Measurements from ENCODE around the gene RNF34.
"Not testable (repeated sequence)": the region's sequence is repeated elsewhere in the genome, so short reads cannot be mapped to it uniquely, and the experiment has no call there.

RNF34 gene, protein sequence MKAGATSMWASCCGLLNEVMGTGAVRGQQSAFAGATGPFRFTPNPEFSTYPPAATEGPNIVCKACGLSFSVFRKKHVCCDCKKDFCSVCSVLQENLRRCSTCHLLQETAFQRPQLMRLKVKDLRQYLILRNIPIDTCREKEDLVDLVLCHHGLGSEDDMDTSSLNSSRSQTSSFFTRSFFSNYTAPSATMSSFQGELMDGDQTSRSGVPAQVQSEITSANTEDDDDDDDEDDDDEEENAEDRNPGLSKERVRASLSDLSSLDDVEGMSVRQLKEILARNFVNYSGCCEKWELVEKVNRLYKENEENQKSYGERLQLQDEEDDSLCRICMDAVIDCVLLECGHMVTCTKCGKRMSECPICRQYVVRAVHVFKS

DNA sequence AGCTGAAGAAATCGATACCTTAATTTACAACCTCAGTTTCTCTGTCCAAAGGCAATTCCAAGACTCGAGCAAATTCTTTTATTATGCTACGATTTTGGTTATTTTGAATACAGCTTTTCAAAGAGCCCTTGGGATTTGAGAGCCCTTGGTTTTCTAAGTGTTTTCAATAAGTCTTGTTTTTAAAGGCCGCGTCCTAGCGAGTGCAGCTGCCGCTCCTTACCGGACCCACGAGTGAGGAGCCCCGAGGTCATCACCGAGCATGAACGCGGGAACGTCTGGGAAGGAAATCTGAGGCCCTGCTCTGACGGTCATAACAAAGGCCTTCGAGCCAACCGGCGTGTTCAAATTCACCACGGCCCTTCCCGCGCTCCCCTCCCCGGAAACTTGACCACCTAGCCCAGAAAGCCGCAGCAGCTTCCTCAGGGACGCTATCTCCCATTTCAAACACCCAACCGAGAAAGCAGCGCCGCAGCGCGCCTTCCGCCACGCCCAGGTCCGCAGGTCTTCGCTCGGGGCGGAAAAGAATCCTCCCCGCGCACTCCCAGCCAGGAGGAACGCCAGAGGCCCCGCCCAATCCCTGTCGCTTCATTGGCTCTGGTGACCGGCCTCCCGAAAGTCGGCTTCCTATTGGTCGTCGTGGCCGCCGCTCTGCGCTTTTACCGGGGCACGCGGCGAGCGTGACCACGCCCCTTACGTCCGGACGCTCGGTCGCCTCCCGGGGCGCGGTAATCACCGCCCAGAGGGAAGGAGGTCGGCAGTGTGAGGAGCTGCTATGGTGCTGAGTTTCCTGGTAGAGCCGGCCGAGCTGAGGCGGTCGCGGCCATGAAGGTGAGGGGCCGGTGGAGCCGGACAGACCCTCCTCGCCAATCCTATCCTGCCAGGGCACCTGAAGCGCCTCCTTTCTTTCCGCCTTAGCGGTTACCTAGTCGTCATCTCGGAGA is at the start of gene RNF34:
Gene RNF34, plus strand, starts transcription at position 728 of the 941 bp plus-strand sequence. Its CDS starts 95 bp downstream, at position 823.
- peak; percentile 98 for DNase-seq (ENCODE audit: low spot score)

DNA sequence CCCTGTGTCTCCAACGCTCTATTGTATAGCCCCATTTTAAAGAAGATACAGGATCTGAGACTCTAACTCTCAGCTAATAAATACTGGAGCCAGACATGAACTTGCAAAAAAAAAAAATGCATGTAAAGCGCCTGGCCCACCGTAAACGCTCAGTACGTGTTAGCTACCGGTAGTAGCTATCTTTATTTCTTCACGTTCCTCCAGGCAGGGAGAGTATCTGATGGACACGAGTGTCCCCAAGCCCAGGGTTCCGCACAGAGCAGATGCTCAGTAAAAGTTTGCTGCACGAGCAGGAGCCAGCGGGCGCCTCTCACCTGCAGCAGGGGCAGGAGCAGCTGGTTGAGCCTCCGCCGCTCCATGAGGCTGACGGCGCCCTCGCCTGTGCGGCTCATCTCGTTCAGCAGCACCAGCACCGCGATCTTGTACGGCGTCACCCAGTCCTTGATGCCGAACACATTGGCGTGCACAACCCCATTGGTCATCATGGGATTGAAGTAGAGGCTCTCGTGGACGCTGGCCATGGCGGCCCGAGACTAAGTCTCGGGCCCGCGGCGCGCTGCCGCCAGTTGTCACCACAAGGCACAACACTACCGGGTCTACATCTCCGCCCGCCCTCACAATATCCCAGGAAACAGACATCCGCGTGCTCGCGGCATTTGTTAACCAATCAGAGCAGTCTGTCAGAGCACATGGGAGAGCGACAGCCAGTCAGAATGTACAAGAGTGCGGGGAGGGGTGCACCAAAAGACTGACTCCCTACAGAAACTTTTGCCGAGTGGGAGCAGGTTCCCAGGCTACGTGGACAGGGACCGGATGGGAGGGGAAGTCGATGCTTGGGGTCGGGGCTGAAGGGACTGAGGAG is 47.9 kb upstream of the RNF34 start, which contains the start of gene ANAPC5:
Gene ANAPC5, minus strand, starts transcription at position 592 of the 862 bp plus-strand sequence. Its CDS starts 71 bp downstream, at position 521.
- peak; percentile 95 for DNase-seq (ENCODE audit: low spot score)

DNA sequence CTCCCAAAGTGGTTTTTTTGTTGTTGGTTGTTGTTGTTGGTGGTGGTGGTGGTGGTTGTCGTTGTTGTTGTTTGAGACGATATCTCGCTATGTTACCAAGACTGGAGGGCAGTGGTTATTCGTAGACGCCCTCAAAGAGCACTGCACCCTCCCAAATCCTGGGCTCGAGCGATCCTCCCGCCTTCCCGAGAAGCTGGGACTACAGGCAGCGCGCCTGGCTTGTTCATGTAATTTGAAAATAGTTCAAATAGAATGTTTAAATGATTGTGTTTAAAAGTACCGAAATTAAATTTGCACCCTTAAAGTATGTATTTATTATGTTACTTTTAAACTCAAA is 47.3 kb upstream of the RNF34 start:
- DNase-seq (ENCODE audit: low spot score) = no peak

DNA sequence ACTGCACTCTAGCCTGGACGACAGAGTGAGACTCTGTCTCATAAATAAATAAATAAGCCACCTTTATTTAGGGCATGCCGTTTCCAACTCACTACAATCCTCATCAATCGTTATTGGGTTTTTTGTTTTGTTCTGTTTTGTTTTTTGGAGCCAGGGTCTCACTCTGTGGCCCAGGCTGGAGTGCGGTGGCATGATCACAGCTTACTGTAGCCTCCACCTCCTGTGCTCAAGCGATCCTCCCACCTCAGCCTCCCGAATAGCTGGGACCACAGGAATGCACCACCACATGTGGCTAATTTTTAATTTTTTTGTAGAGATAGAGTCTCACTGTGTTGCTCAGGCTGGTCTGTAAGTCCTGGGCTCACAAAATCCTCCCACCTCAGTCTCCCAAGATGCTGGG is 44.1 kb upstream of the RNF34 start:
- no peak for DNase-seq (ENCODE audit: low spot score)

DNA sequence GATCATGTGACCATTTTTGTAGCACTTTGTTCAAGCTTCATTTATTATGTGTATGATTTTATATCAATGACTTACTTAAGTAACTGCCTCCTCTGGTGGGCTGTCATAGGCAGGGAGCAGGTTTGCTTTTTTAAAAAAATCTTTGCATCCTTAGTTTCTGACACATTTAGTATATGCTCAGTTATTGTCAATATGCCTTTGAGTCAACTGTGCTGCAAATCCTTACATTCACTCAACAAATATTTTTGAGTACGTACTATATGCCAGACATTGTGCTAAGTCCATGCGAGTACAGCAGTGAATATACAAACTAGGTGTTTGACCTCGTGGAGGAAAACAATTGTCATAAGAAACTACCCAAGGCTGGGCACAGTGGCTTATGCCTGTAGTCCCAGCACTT is 43.3 kb upstream of the RNF34 start:
- DNase-seq (ENCODE audit: low spot score) = no peak

DNA sequence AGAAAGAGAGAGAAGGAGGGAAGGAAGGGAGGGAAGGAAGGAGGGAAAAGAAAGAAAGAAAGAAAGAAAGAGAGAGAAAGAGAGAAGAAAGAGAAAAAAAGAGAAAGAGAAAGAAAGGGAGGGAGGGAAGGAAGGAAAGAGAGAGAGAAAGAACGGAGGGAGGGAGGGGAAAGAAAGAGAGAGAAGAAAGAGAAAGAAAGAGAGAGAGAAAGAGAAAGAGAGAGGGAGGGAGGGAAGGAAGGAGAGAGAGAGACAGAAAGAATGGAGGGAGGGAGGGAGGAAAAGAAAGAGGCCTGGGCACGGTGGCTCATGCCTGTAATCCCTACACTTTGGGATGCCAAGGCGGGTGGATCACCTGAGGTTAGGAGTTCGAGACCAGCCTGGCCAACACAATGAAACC is 42.6 kb upstream of the RNF34 start:
- no peak for DNase-seq (ENCODE audit: low spot score)

DNA sequence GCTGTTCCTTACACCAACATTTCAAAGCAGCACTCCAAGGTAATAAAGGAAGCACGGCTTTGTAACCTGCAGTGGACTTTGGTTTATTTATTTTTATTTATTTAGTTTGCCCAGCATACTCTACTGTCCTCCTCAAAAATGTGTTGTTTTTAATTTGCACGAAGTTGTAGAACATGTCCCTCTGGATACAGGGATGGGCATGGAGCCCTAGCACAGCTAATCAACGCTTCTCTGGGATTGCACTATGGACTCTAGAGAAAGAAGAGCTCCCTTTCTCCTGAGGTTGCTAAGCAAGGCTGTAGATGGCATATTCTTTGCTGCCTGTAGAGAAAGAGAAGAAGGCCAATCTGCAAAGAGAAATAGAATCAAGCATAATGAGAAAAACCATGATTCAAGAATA is 41.8 kb upstream of the RNF34 start:
- DNase-seq (ENCODE audit: low spot score) = no peak

DNA sequence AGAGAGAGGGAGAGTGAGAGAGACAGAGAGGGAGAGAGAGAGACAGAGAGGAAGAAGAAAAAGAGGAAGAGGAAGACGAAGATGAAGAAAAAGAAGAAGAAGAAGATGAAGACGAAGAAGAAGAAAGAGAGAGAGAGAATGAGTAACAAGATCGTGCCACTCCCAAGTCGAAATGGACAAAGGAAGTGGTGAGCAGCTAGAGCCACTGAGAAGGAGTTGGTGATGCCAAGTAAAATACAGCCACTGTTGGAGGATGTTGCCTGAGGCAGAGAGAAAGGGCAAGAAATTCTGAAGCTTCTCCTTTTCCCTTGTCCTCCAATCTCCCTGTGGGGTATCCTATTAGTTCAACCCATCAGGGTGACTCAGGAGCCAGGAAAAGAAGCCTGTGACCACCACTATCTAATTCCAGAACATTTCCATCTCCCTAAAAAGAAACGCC is 35.2 kb upstream of the RNF34 start:
- no peak for DNase-seq (ENCODE audit: low spot score)

DNA sequence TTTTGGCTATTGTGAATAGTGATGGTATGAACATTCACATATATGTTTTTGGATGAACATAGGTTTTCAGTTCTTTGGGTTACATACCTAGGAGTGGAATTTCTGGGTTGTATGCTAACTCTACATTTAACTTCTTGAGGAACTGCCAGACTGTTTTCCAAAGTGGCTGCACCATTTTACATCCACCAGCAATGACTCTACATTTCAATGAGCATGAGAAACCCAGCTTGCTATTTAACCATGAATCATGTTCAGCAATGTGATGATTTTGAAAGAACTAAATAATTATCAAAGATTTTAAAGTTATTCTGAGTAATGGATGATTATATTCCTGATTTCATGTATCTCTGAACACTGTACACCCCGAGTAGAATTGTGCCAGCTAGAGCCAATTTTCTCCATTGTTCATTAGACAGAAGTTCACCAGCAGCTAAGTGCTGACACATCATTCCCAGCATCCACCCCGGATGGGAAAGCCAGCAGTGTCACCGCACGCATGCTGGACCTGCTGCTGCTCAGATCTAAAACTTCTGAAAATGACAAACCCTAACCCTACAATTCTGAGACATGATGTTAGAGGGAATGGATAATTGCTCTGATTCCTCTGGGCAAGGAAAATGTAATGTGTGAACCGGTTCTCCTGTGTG is 34.4 kb upstream of the RNF34 start:
- peak; percentile 19 for DNase-seq (ENCODE audit: low spot score)

DNA sequence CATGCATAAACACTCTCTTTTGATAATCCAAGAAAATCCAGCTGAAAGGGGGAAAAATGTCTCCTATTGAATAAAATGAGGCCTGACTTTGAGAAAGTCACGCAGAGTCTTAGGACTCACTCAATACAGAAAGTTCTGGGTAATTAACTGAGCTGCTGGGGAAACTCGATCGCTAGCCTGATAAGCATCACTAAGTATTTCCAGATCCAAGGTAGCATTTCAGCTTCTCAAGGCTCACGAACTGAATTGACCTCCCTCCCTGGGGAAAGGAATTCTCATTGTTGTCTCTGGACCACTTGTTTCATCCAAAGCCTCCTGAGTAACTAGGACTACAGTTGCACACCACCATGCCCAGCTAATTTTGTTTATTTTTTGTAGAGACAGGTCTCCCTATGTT is 33.9 kb upstream of the RNF34 start:
- DNase-seq (ENCODE audit: low spot score) = no peak

DNA sequence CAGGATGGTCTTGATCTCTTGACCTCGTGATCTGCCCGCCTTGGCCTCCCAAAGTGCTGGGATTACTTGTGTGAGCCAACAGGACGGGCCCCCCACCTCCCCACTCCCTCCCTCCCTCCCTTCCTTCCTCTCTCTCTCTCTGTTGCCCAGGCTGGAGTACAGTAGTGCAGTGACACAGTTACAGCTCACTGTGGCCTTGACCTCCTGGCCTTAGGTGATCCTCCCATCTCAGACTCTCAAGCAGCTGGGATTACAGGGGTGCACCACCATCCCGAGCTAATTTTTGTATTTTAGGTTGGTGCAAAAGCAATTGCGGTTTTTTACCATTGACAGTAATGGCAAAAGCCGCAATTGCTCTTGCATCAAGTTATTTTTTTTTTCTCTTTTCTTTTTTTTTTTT is 28.5 kb upstream of the RNF34 start:
- DNase-seq (ENCODE audit: low spot score) = no peak

DNA sequence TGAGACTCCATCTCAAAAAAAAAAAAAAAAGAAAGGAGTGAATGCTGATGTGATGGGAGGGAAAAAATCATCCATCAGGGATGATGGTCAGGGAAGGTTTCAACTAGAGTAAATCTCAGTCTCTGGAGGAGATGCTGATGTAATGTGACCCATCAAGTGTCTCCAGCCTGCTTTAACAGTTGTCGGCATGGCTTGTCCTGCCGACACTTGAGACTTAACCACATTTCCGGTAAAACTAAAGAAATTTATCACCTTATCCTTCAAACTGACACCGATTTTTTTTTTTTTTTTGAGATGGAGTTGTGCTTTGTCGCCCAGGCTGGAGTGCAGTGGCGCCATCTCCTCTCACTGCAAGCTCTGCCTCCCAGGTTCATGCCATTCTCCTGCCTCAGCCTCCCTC is 26.2 kb upstream of the RNF34 start:
- no peak for DNase-seq (ENCODE audit: low spot score)

DNA sequence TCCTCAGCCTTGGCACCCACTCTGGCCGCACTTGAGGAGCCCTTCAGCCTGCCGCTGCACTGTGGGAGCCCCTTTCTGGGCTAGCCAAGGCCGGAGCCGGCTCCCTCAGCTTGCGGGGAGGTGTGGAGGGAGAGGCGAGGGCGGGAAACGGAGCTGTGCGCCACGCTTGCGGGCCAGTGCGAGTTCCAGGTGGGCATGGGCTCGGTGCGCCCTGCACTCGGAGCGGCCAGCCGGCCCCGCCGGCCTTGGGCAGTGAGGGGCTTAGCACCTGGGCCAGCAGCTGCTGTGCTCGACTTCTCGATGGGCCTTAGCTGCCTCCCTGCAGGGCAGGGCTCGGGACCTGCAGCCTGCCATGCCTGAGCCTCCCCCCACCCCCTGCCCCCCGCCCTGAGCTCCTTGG is 25.6 kb upstream of the RNF34 start:
- not testable (repeated sequence) for DNase-seq (ENCODE audit: low spot score)

DNA sequence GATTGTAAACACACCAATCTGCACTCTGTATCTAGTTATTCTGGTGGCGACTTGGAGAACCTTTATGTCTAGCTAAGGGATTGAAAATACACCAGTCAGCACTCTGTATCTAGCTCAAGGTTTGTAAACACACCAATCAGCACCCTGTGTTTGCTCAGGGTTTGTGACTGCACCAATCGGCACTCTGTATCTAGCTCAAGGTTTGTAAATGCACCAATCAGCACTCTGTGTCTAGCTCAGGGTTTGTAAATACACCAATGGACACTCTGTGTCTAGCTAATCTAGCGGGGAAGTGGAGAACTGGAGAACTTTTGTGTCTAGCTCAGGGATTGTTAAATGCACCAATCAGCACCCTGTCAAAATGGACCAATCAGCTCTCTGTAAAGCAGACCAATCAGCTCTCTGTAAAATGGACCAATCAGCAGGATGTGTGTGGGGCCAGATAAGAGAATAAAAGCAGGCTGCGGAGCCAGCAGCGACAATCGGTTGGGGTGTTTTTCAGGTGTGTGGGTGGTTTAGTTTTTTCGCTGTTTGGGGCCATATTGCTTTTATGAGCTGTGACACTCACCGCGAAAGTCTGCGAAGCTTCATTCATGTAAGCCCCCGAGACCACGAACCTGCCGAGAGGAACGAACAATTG is 24.9 kb upstream of the RNF34 start:
- not testable (repeated sequence) for DNase-seq (ENCODE audit: low spot score)

DNA sequence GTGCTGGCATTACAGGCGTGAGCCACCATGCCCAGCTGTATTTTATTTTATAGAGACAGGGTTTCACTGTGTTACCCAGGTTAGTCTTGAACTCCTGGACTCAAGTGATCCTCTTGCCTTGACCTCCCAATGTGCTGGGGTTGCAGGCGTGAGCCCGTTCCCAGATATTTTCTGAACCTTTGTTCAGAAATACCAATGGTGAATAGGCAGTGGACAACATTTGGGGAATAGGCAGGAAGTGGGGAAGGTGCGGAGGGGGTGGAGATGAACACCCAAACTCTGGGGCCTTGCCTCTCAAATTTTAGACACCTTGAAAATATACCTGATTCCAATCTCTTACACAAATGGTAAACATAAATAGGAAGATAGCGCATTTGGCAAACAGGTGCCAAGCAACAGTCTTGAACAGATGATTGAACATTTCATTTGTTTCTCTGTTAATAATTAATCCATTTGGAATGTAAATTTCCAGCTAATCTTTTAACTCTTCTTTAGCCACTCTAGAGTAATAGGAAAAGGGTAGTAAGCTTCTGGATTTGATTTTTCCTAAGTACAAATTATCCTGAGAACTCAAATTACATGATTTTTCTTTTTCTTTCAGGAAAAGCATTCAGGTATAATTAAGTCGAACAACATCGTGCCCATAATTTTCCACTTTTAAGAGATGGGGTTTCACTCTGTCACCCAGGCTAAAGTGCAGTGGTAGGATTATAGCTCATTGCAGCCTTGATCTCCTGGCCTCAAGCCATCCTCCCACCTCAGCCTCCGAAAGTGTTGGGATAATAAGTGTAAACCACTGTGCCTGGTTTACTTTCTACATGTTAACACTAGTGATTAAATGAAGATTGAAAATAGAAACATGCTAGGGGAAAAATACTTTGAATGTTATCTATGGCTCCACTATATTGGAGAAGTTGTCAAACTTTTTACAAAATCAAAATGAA is 22.9 kb upstream of the RNF34 start:
- no peak for DNase-seq (ENCODE audit: low spot score)

DNA sequence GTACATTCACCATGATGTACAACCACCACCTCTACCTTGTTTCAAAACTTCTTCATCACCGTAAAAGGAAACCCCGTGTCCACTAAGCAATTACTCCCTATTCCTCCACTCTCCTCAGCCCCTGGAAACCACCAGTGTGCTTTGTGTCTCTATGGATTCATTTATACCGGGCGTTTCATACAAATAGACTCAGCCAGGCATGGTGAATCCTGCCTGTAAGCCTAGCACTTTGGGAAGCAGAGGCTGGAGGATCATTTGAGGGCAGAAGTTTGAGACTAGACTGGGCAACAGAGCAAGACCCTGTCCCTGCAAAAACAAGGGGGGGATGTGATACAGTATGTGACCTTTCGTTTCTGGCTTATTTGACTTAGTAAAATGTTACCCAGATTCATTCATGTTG is 21.2 kb upstream of the RNF34 start:
- no peak for DNase-seq (ENCODE audit: low spot score)

DNA sequence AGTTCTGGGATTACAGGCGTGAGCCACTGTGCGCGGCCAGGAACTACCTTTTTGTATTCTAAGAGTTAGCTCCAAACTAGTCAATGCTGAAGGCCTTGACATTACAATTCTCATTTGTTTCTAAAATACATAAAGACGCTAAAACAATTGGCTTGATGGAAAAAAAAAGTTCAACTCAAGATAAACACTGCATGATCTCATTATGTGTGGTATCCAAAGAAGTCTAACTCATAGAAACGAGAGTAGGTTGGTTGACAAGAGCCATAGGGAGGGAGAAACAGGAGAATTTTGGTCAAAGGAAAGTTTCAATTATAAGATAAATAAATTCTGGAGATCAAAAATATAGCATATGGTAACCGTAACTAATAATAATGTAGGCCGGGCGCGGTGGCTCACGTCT is 20.0 kb upstream of the RNF34 start:
- no peak for DNase-seq (ENCODE audit: low spot score)

DNA sequence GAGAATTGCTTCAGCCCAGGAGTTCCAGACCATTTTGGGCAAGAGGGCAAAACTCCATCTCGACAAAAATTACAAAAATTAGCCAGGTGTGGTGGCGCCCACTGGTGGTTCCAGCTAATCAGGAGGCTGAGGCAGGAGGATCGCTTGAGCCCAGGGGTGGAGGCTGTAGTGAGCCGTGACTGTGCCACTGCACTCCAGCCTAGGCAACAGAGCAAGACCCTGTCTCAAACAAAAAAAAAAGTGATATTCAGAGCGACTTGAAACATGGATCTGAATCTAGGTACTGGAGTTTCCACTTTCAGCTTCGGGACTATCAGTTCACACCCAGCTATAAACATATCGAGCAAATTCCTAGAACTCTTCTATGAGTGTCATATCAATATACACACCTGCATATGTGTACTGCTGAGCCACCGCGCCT is 16.3 kb upstream of the RNF34 start:
- DNase-seq (ENCODE audit: low spot score) = no peak

DNA sequence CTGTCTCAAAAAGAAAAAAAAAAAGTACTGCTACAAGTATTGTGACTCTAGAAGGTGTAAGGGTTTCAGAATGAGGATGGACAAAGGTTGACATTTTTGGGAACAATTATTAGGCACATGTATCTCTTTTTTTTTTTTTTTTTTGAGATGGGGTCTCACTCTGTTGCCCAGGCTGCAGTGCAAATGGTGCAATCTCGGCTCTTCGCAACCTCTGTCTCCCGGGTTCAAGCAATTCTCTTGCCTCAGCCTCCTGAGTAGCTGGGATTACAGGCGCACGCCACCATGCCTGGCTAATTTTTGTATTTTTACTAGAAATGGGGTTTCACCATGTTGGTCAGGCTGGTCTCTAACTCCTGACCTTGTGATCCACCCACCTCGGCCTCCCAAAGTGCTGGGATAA is 15.0 kb upstream of the RNF34 start:
- DNase-seq (ENCODE audit: low spot score) = not testable (repeated sequence)

DNA sequence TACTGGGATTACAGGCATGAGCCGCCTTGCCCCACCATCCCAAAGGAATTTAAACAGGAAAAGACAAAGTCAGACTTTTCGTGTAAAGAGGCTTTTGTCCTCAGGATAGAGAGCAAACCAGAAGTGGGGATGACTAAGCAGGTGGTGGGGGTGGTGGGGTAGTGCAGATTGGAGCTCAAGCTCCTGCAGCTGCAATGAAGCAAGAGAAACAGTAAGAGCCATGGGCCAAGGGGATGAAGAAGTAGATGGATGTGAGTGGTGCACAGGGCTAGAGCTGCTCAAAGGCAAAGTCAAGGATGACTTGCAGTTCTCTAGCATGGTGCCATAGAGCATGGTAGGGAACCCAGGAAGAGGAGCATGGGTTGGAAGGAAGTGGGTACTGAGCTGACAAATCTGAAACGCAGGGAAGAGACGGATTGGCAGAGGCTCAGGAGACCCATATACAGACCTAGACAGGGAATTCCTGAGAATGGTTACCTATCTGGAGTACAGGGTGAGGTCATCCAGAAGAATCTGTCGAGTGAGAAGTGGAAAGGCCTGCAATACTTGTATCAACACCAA is 11.4 kb upstream of the RNF34 start:
- peak; percentile 62 for DNase-seq (ENCODE audit: low spot score)

Measured in AG08396 (cell line).